ENCODE measurements around the gene P4HA2.
"Not testable (repeated sequence)": the region's sequence is repeated elsewhere in the genome, so short reads cannot be mapped to it uniquely, and the experiment has no call there.

Gene P4HA2

GRCh38 chr5:132193165-132193694 is 34.4 kb downstream of the P4HA2 start:
- DNase-seq, result no peak

DNA sequence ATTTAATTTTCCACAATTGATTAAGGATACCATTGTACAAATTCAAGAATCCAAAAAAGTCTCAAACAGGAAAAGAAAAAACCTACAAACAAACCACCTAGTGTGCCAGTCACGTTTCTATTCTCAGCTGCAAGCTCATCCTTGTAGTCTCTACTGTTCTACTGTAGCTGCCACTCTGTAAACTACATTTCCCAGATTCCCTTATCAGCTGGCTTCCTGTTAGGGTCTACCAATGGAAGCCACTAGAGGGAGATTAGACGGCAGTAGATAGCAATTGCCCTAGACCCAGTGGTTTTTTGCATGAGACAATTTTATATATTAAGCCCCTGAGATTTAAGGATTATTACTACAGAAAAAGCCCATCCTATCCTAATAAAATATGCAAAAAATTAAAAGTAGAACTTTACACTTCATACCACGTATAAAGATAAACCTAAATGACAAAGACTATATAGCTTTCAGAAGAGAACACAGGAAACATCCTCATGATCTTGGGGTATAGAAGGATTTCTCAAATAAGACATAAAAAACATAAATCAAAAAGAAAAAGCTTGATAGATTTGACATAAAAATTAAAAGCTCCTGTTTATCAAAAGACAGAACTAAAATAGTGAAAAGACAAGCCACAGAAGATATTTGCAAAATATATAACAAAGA is 37.4 kb downstream of the P4HA2 start:
- no peak for DNase-seq

DNA sequence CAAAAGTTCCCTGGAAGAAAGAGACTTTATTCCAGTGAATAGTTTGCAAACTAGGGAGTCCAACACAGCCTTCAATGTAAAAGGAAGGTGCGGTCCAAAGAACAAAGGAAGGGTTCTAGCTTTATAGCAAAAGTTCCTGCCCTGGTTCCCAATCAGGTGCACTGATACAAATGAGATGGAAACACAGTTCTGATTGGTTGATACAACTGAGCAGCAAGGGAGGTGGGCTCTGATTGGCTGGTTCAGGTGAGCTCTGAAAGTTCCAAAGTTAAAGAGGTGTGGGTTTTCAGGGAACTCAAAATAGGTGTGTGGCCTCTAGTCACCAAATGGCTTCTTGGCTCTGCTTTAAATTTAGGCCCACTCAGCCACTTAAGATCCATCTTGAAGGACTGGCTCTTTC is 43.1 kb downstream of the P4HA2 start:
- DNase-seq, result no peak

GRCh38 chr5:132183723-132184122 is 43.9 kb downstream of the P4HA2 start:
- DNase-seq, result no peak

GRCh38 chr5:132182359-132183040 is 45.2 kb downstream of the P4HA2 start:
- DNase-seq, result no peak

DNA sequence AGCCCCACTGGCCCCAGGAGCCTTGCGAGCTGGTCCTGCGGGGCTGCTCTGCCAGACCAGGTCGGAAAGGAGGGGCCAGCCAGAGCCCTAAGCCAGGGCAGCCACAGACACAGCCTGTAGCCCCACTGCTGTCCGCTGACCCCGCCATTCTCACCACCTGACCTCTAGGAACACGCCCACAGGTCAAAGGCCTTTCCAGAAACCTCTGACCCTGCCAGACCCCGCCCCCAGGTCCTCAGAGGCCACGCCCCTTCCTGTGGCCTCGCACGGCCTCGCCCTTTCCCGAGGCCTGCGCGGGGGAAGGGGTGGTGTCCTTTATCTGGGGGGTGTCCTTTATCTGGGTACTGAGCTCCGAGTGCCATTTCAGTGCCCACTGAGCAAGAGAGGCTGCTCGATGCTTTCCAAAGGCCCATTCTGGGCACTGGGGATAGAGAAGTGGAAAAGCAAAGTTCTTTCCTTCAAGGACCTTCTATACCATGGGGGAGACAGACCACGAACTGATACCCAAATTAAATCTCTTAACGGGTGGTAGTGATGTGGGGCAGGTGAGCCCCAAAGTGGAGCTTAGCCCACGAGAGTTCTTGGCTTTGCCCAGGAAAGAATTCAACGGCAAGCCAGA is 46.5 kb downstream of the P4HA2 start:
- no peak for DNase-seq

- no peak for DNase-seq
Measured at GRCh38 chr5:132180134-132180745, 47.4 kb downstream of the P4HA2 start.

DNA sequence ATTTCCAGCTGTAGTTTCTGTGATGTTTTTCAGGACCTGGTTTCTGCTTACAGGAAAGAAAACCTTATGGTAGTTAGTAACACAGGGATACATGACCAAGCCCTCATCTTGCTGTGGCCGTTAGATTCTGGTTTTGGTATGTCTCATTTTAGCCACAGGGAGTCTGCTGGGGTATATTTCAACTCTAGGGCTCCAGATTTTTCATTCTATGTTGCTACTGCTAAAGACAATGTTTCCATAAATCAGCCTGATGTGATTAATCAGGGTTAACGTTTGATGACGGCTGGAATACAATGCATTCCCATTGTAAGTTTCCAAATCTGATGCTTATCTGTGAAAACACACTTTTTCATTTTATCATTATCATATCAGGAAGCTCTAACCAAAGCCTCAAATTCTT is 48.2 kb downstream of the P4HA2 start:
- no peak for DNase-seq

- no peak for DNase-seq
Measured at GRCh38 chr5:132177691-132178149, 49.9 kb downstream of the P4HA2 start.

DNA sequence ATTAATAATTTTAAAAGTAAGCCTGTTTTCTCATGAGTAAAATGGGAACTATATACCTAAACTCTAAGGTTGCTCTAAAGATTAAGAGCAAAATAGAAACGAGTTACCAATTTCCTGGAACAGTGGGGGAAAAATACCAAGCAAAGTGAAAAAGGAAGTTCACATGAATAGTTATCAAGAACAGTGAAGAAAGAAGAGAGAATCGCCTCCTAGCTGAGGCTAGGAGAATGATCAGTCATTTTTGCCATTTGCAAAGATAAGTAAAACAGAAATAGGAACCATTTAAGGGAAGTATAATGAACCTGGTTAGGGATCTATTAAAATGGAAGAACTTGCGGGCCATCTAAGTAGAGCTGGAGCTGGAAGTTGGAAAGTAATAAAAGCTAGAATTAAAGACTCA is 50.7 kb downstream of the P4HA2 start:
- no peak for DNase-seq

GRCh38 chr5:132176521-132176945 is 51.1 kb downstream of the P4HA2 start:
- no peak for DNase-seq

GRCh38 chr5:132162945-132163344 is 64.7 kb downstream of the P4HA2 start:
- no peak for DNase-seq

GRCh38 chr5:132161574-132162326 is 65.9 kb downstream of the P4HA2 start:
- DNase-seq, result not testable (repeated sequence)

GRCh38 chr5:132156413-132156812 is 71.2 kb downstream of the P4HA2 start:
- no peak for DNase-seq

DNA sequence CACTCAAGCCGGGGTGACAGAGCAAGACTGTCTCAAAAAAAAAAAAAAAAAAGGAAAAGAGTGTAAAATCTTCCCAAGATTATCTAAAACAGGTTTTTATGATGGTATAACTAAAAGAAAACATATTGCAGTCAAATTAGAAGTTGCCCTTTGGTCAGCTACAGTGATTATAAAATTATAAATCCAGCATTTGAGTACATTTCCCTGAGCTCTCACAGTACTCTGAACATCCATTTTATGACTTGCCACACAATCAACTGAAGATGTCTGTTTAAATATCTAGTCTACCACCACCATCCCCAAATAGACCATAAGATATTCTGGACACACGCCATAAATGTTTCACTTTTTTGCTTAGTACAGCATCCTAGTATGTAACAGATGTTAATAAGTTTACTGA is 77.1 kb downstream of the P4HA2 start:
- no peak for DNase-seq

GRCh38 chr5:132147663-132148062 is 80.0 kb downstream of the P4HA2 start:
- no peak for DNase-seq

GRCh38 chr5:132145326-132145725 is 82.3 kb downstream of the P4HA2 start:
- DNase-seq, result not testable (repeated sequence)

- DNase-seq, result no peak
Measured at GRCh38 chr5:132143148-132143547, 84.5 kb downstream of the P4HA2 start.

DNA sequence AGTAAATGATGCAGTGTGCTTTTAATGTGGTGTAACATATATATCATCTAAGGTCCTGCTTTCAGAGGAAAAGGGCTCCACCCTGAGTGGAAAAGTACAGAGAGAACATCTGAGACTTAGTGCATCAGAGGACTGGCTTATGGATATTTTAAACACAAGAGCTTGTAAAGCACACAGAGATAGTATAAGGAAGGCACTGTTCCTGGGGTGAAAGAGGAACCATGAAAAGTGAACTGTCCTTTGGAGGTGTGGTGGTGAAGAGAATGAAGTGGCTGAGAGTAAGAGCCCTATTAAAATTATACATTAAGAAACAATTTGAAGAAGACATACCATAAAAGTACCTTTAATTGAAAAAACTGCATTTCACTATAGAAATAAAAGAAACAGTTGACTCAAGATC is 85.2 kb downstream of the P4HA2 start:
- no peak for DNase-seq
